HEK293 (cell line): ENCODE measurements around the gene HOXC10.

Experiments used
- CTCF ChIA-PET: fragments of 350-600 bp; formaldehyde crosslinking; extraction: SDS; loops from one replicate; lab custom pipeline; 2021; ENCODE audit warnings: antibody characterized with exemption; lab: Yijun Ruan, JAX
- POLR2A ChIA-PET: fragments of 300-600 bp; formaldehyde crosslinking; extraction: SDS; loops from one replicate; lab custom pipeline; 2020; ENCODE audit warnings: antibody characterized with exemption, inconsistent platforms; lab: Yijun Ruan, JAX
- H3K27ac ChIP-seq: fragments of 200-500 bp; sonication (Bioruptor generic); 2 replicates; pipeline ENCODE4 v1.5.1; 2014; ENCODE audit warnings: low read depth, low read length, control low read depth, inconsistent platforms; ENCODE audit errors: extremely low read depth
- H3K36me3 ChIP-seq, 2 experiments: fragments of 200-500 bp in 1 of 2; sonication (Bioruptor generic) in 1 of 2; 1 replicate in 1 of 2; 2 replicates in 1 of 2; pipeline ENCODE4 v1.5.1; 2014 to 2017; ENCODE audit warnings: inconsistent platforms in 2 of 2, low read length in 2 of 2; ENCODE audit not compliant: control insufficient read depth in 2 of 2, insufficient read depth in 1 of 2
- H3K4me1 ChIP-seq: fragments of 200-500 bp; sonication (Bioruptor generic); 2 replicates; pipeline ENCODE4 v1.5.1; 2014; ENCODE audit warnings: mild to moderate bottlenecking, low read length, inconsistent platforms; ENCODE audit not compliant: control insufficient read depth, insufficient read depth
- H3K4me3 ChIP-seq: 2 replicates; pipeline ENCODE4 v1.5.1; 2011; ENCODE audit warnings: low read depth, mild to moderate bottlenecking, control low read depth, low read length, moderate library complexity
- H3K9me3 ChIP-seq: fragments of 200-500 bp; sonication (Bioruptor generic); 2 replicates; pipeline ENCODE4 v1.5.1; 2014; ENCODE audit warnings: low read depth, low read length, inconsistent platforms; ENCODE audit not compliant: control insufficient read depth, insufficient read depth
- ATF2 ChIP-seq: fragments of 450-650 bp; formaldehyde crosslinking; IDR thresholded peaks from 2 replicates; pipeline ENCODE4 v1.5.1; 2016; ENCODE audit warnings: missing biosample characterization, missing genetic modification characterization, low read depth
- BCL11A ChIP-seq: fragments of 450-650 bp; formaldehyde crosslinking; IDR thresholded peaks from 2 replicates; pipeline ENCODE4 v1.5.1; 2016; ENCODE audit warnings: low read depth, missing biosample characterization, missing genetic modification characterization
- BCL11B ChIP-seq: fragments of 450-650 bp; formaldehyde crosslinking; IDR thresholded peaks from 2 replicates; pipeline ENCODE4 v1.5.1; 2016; ENCODE audit warnings: low read depth, missing biosample characterization, missing genetic modification characterization
- EGR2 ChIP-seq: fragments of 450-650 bp; formaldehyde crosslinking; IDR thresholded peaks from 2 replicates; pipeline ENCODE4 v1.5.1; 2016; ENCODE audit warnings: low read depth, missing biosample characterization, missing genetic modification characterization
- FEZF1 ChIP-seq: fragments of 450-650 bp; formaldehyde crosslinking; IDR thresholded peaks from 2 replicates; pipeline ENCODE4 v1.5.1; 2016; ENCODE audit warnings: missing biosample characterization, missing genetic modification characterization
- HOXA7 ChIP-seq: sonication (generic); formaldehyde crosslinking; IDR thresholded peaks from 2 replicates; pipeline ENCODE4 v1.8.1; 2022; ENCODE audit warnings: missing genetic modification reagents, borderline replicate concordance
- KLF16 ChIP-seq: fragments of 450-650 bp; formaldehyde crosslinking; IDR thresholded peaks from 2 replicates; pipeline ENCODE4 v1.5.1; 2017; ENCODE audit warnings: missing biosample characterization, missing genetic modification characterization
- PRDM1 ChIP-seq: fragments of 450-650 bp; formaldehyde crosslinking; IDR thresholded peaks from 2 replicates; pipeline ENCODE4; 2016; ENCODE audit warnings: missing biosample characterization, missing genetic modification characterization
- ZBTB17 ChIP-seq: fragments of 450-650 bp; formaldehyde crosslinking; IDR thresholded peaks from 2 replicates; pipeline ENCODE4 v1.5.1; 2016; ENCODE audit warnings: missing biosample characterization, missing genetic modification characterization
- ZBTB48 ChIP-seq: fragments of 450-650 bp; formaldehyde crosslinking; IDR thresholded peaks from 2 replicates; pipeline ENCODE4 v1.5.1; 2016; ENCODE audit warnings: missing biosample characterization, missing genetic modification characterization
- ZFHX2 ChIP-seq: fragments of 450-650 bp; formaldehyde crosslinking; conservative IDR thresholded peaks from 2 replicates; pipeline ENCODE4 v1.5.1; 2016; ENCODE audit warnings: missing biosample characterization, missing genetic modification characterization
- ZFP69B ChIP-seq: fragments of 450-650 bp; formaldehyde crosslinking; IDR thresholded peaks from 2 replicates; pipeline ENCODE4 v1.5.1; 2016; ENCODE audit warnings: missing biosample characterization, missing genetic modification characterization
- ZIC2 ChIP-seq: fragments of 450-650 bp; formaldehyde crosslinking; IDR thresholded peaks from 2 replicates; pipeline ENCODE4 v1.5.1; 2016; ENCODE audit warnings: missing biosample characterization, missing genetic modification characterization
- ZNF133 ChIP-seq: fragments of 450-650 bp; formaldehyde crosslinking; IDR thresholded peaks from 2 replicates; pipeline ENCODE4 v1.5.1; 2016; ENCODE audit warnings: missing biosample characterization, missing genetic modification characterization
- ZNF16 ChIP-seq: fragments of 450-650 bp; formaldehyde crosslinking; IDR thresholded peaks from 2 replicates; pipeline ENCODE4 v1.5.1; 2016; ENCODE audit warnings: low read depth, missing biosample characterization, missing genetic modification characterization
- ZNF184 ChIP-seq: fragments of 450-650 bp; IDR thresholded peaks from 2 replicates; pipeline ENCODE4 v1.5.1; 2018; ENCODE audit warnings: missing biosample characterization, mild to moderate bottlenecking, missing genetic modification characterization
- ZNF354C ChIP-seq: fragments of 450-650 bp; formaldehyde crosslinking; IDR thresholded peaks from 2 replicates; pipeline ENCODE4 v1.5.1; 2016; ENCODE audit warnings: missing biosample characterization, missing genetic modification characterization, low read depth, borderline replicate concordance
- ZNF426 ChIP-seq: fragments of 450-650 bp; formaldehyde crosslinking; IDR thresholded peaks from 2 replicates; pipeline ENCODE4 v1.5.1; 2017; ENCODE audit warnings: missing biosample characterization, missing genetic modification characterization, mild to moderate bottlenecking, inconsistent platforms, moderate library complexity
- ZNF473 ChIP-seq: fragments of 450-650 bp; formaldehyde crosslinking; IDR thresholded peaks from 2 replicates; pipeline ENCODE4 v1.5.1; 2017; ENCODE audit warnings: missing biosample characterization, missing genetic modification characterization
- ZNF548 ChIP-seq: fragments of 450-650 bp; formaldehyde crosslinking; IDR thresholded peaks from 2 replicates; pipeline ENCODE4 v1.5.1; 2016; ENCODE audit warnings: missing biosample characterization, missing genetic modification characterization
- ZNF571 ChIP-seq: fragments of 450-650 bp; formaldehyde crosslinking; IDR thresholded peaks from 2 replicates; pipeline ENCODE4 v1.5.0; 2017; ENCODE audit warnings: missing biosample characterization, missing genetic modification characterization
- ZNF600 ChIP-seq: fragments of 450-650 bp; formaldehyde crosslinking; IDR thresholded peaks from 2 replicates; pipeline ENCODE4 v1.5.1; 2016; ENCODE audit warnings: missing biosample characterization, missing genetic modification characterization
- ZNF792 ChIP-seq: fragments of 450-650 bp; formaldehyde crosslinking; IDR thresholded peaks from 2 replicates; pipeline ENCODE4 v1.5.1; 2016; ENCODE audit warnings: missing biosample characterization, missing genetic modification characterization
- ZSCAN30 ChIP-seq: fragments of 450-650 bp; IDR thresholded peaks from 2 replicates; pipeline ENCODE4 v1.5.1; 2018; ENCODE audit warnings: missing biosample characterization, mild to moderate bottlenecking, missing genetic modification characterization, moderate library complexity
- TF ChIP-seq, protein P1 (sequence below): fragments of 450-650 bp; formaldehyde crosslinking; IDR thresholded peaks from 2 replicates; pipeline ENCODE4 v1.5.1; 2016; ENCODE audit warnings: missing biosample characterization, missing genetic modification characterization

The HOXC10 gene

GRCh38 chr12:53968214-53969127 is 16.5 kb upstream of the HOXC10 start (continued):
- TF ChIP-seq ZNF184 (tag by site-specific recombination) (no peak), ZNF473 (tag by site-specific recombination) (no peak), ZSCAN30 (tag by site-specific recombination) (no peak), FEZF1 (peak; percentile 22; the same call in 1 of the 2 replicates), KLF16 (no peak), ZIC2 (peak; percentile 78), ZNF426 (tag by site-specific recombination) (no peak), ZNF571 (tag by site-specific recombination) (no peak), ZNF548 (tag by site-specific recombination) (no peak), BCL11B (tag by site-specific recombination) (no peak; the same call in 1 of the 2 replicates)

GRCh38 chr12:53969588-53970259 is 15.2 kb upstream of the HOXC10 start:
- Histone ChIP-seq H3K9me3 (no peaks in the 10 kb centered on the region), H3K36me3 (no peaks in the 10 kb centered on the region), H3K4me1 (peaks cover 70% of the 10 kb centered on the region), H3K4me3 (no peak overlapping the region), H3K27ac (peak overlapping the region; percentile 94)
- ChIA-PET POLR2A (no interaction called here), CTCF (interaction anchor here (0.6 to 1.2 kb wide), 6 partner anchors 8 to 403 kb away, joined by 3 to 5 read pairs (median 4); no protein-coding TSS in a partner anchor)
- TF ChIP-seq ZFP69B = 0 out of 2 replicates have a peak, but pooled peaks have one; percentile 60
- TF ChIP-seq ZFHX2 (tag by site-specific recombination) = peak; percentile 59
- TF ChIP-seq ATF2 (tag by site-specific recombination) = no peak
- TF ChIP-seq BCL11A (tag by site-specific recombination) = 0 out of 2 replicates have a peak, but pooled peaks have one; percentile 1
- TF ChIP-seq ZNF133 (tag by site-specific recombination) = peak; percentile 70
- peak; percentile 82 for TF ChIP-seq PRDM1 (tag by site-specific recombination)
- no peak for TF ChIP-seq ZBTB48
- TF ChIP-seq ZNF16 (tag by site-specific recombination) = no peak
- no peak for TF ChIP-seq ZNF792
- TF ChIP-seq, protein P1, sequence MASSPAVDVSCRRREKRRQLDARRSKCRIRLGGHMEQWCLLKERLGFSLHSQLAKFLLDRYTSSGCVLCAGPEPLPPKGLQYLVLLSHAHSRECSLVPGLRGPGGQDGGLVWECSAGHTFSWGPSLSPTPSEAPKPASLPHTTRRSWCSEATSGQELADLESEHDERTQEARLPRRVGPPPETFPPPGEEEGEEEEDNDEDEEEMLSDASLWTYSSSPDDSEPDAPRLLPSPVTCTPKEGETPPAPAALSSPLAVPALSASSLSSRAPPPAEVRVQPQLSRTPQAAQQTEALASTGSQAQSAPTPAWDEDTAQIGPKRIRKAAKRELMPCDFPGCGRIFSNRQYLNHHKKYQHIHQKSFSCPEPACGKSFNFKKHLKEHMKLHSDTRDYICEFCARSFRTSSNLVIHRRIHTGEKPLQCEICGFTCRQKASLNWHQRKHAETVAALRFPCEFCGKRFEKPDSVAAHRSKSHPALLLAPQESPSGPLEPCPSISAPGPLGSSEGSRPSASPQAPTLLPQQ (tag by site-specific recombination) = peak; percentile 73
- TF ChIP-seq EGR2 (tag by site-specific recombination) = peak; percentile 52; the same call in 1 of the 2 replicates
- TF ChIP-seq ZBTB17 (tag by site-specific recombination) = peak; percentile 53; the same call in 1 of the 2 replicates
- 0 out of 2 replicates have a peak, but pooled peaks have one; percentile 59 for TF ChIP-seq ZNF600
- TF ChIP-seq ZNF354C (tag by site-specific recombination) = no peak
- TF ChIP-seq HOXA7 (CRISPR knock-in tag) = no peak
- TF ChIP-seq FEZF1 = no peak
